ENCODE data around the gene DHRS3.
A peak's percentile ranks its signal among the peaks of the same experiment; 100 is the strongest.
"Not testable (repeated sequence)": the region's sequence is repeated elsewhere in the genome, so short reads cannot be mapped to it uniquely, and the experiment has no call there.

DHRS3 gene

DNA sequence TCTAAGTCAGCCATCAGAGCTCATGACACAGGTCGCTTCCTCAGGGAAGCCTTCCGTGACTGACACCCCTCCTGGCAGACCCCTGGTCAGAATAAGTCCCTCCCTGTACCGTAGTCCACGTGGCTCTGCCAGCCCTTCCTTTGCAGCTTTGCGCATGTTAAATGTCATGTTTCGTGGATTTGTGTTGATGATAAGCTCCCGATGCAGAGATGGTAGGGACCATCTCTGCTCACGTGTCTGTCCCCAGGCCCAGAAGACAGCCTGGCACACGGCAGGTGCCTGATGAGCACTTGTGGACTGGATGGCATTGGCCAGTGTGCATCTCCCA is 75.9 kb downstream of the DHRS3 start:
- H3K4me1 ChIP-seq (ENCODE audit: control insufficient read depth, insufficient read depth, low read length) = peaks cover 15% of the 10 kb centered on the region
- no peaks in the 10 kb centered on the region for H3K36me3 ChIP-seq (ENCODE audit: control insufficient read depth, insufficient read depth, low read length)
- no peaks in the 10 kb centered on the region for H3K27me3 ChIP-seq (ENCODE audit: control insufficient read depth, insufficient read depth, low read length)
- no peak overlapping the region for H3K4me3 ChIP-seq (ENCODE audit: low read depth, low read length)
- H3K27ac ChIP-seq (ENCODE audit: low read depth, low read length) = no peak overlapping the region
- no peaks in the 10 kb centered on the region for H3K9me3 ChIP-seq (ENCODE audit: control insufficient read depth, insufficient read depth, low read length)
- no peak overlapping the region for H3K9ac ChIP-seq (ENCODE audit: low read depth, low read length)

DNA sequence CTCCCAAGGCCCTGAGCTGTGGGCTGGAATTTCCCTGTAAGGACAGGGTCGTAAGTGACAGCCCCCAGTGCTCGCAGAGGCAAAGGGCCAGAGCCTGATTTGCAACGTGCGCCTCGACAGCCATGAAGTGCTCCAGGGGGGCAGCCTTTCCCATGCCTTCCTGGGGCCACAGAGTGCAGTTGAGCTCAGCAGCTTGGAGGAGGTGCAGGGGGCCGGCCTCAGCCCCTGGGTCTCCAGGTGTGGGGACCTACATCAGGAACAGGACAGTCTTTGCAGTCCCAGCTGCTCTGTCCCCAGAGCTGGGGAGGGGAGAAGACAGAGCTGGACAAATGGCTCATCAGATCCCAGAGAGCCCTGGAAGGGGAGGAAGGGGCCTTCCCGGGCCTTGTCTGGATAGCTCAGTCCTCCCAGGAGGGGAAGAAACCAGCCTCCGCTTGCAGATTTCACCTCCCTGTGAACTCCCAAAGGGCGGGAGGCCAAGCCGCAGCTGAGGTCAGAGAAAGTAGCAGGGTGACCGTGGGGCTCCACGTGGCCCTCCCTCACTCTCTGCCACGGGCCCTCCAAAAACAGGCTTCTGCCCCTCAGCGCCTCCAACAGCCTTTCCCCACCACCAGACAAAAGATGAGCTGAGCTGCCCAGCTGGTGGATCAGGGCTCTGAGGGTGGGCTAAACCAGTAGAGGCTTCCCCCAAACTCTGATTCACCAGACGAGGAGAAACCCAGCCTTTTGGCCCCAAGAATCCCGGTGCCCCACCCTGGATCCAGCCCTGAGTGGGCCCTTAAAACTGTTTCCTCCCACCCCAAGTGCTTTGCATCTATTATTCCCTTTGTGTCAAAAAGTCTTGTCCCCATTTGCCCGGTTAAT is 76.5 kb downstream of the DHRS3 start:
- Histone ChIP-seq H3K27ac (ENCODE audit: low read depth, low read length) (no peak overlapping the region), H3K4me3 (ENCODE audit: low read depth, low read length) (no peak overlapping the region), H3K9ac (ENCODE audit: low read depth, low read length) (no peak overlapping the region), H3K4me1 (ENCODE audit: control insufficient read depth, insufficient read depth, low read length) (peaks cover 15% of the 10 kb centered on the region), H3K9me3 (ENCODE audit: control insufficient read depth, insufficient read depth, low read length) (no peaks in the 10 kb centered on the region), H3K27me3 (ENCODE audit: control insufficient read depth, insufficient read depth, low read length) (no peaks in the 10 kb centered on the region), H3K36me3 (ENCODE audit: control insufficient read depth, insufficient read depth, low read length) (no peaks in the 10 kb centered on the region)

DNA sequence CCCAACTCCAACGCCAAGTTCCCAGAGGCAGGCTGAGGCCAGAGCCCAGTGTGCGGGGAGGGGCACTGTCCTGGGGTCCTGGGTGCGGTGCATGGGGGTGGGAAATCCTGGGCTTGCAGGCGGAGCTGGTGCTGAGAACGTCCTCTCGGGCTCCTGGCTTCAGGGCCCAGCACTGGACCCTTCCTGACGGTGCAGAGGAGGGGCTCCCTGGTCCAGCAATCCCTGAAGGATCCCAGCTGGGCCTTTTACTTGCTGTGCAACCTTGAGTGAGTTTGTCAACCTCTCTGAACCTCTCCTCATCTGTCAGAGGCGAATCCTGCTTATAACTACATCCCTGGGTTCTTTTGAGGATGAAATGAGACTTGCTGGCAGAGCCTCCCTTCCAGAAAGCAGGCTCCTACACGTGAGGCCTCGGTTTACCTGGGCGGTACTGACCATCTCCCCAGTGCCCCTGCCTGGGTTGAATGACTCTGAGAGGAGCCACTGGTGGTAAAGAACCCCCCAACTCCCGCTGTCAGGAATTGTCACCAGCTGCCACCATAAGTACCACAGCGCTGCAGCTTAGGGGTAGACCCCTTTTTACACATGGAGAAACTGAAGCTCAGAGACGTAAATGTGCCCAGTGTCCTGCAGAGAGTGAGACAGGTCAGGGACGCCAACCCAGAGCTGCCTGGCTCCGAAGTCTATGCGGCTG is 77.3 kb downstream of the DHRS3 start:
- Histone ChIP-seq H3K4me3 (ENCODE audit: low read depth, low read length) (no peak overlapping the region; the same call in 1 of the 2 replicates), H3K27ac (ENCODE audit: low read depth, low read length) (no peak overlapping the region), H3K36me3 (ENCODE audit: control insufficient read depth, insufficient read depth, low read length) (no peaks in the 10 kb centered on the region), H3K4me1 (ENCODE audit: control insufficient read depth, insufficient read depth, low read length) (peaks cover 15% of the 10 kb centered on the region), H3K9me3 (ENCODE audit: control insufficient read depth, insufficient read depth, low read length) (no peaks in the 10 kb centered on the region), H3K9ac (ENCODE audit: low read depth, low read length) (no peak overlapping the region), H3K27me3 (ENCODE audit: control insufficient read depth, insufficient read depth, low read length) (no peaks in the 10 kb centered on the region)

DNA sequence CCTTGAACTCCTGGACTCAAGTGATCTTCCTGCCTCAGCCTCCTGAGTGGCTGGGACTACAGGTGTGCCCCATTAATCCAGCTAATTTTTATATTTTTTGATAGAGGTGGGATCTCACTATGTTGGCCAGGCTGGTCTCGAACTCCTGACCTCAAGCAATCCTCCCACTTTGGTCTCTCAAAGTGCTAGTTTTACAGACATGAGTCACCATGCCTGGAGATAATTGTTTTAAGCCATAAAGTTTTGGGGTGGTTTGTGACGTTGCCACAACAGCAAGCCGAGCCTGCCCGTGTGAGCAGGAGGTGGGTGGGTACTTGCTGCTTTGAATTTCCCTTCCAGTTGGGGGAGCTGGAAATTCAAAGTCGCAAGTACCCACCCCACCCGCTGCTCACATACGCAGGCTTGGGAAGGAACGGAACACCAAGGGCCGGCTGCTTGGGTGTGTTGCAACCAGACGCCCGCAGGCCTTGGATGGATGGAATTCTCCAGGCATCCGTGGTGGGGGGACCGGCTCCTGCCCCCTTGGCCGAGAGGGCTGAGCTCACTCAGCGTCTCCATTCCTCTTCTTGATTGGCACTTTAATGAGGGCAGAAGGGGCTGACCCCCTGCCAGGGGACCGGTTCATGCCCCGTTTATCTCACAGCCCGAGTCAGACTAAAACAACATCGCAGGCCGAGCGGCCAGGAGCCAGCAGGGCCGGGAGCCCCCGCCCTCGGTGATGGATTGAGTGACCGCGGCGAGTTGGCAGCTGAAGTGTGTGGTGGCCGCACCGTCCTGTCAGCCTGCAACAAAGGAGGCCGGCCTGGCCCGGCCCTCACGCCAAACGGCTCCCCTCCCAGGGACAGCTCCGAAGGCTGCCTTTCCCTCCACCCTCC is 78.1 kb downstream of the DHRS3 start:
- H3K9ac ChIP-seq (ENCODE audit: low read depth, low read length) = no peak overlapping the region
- H3K4me1 ChIP-seq (ENCODE audit: control insufficient read depth, insufficient read depth, low read length) = peaks cover 15% of the 10 kb centered on the region
- no peaks in the 10 kb centered on the region for H3K36me3 ChIP-seq (ENCODE audit: control insufficient read depth, insufficient read depth, low read length)
- H3K27me3 ChIP-seq (ENCODE audit: control insufficient read depth, insufficient read depth, low read length) = no peaks in the 10 kb centered on the region
- H3K9me3 ChIP-seq (ENCODE audit: control insufficient read depth, insufficient read depth, low read length) = no peaks in the 10 kb centered on the region
- H3K4me3 ChIP-seq (ENCODE audit: low read depth, low read length) = peak overlapping the region; percentile 37; the same call in 1 of the 2 replicates
- H3K27ac ChIP-seq (ENCODE audit: low read depth, low read length) = no peak overlapping the region

DNA sequence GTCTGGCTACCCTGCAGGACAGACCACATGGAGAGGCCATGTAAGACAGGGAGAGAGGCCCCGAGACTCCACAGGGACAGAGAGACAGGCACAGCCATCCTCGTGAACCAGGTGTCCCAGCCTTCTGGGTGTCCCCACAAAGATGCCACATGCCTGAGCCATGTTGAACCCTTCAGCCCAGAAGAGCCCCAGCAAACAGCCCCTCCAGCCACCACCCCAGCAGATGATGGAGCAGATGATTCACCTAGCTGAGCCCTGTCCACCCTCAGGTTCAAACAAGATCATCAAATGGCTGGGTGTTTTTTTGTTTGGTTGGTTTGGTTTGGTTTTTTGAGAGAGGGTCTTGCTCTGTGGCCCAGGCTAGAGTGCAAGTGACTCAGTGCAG is 78.7 kb downstream of the DHRS3 start:
- Histone ChIP-seq H3K4me1 (ENCODE audit: control insufficient read depth, insufficient read depth, low read length) (peaks cover 15% of the 10 kb centered on the region), H3K27me3 (ENCODE audit: control insufficient read depth, insufficient read depth, low read length) (no peaks in the 10 kb centered on the region), H3K36me3 (ENCODE audit: control insufficient read depth, insufficient read depth, low read length) (no peaks in the 10 kb centered on the region), H3K4me3 (ENCODE audit: low read depth, low read length) (no peak overlapping the region), H3K9ac (ENCODE audit: low read depth, low read length) (no peak overlapping the region), H3K27ac (ENCODE audit: low read depth, low read length) (no peak overlapping the region), H3K9me3 (ENCODE audit: control insufficient read depth, insufficient read depth, low read length) (no peaks in the 10 kb centered on the region)

DNA sequence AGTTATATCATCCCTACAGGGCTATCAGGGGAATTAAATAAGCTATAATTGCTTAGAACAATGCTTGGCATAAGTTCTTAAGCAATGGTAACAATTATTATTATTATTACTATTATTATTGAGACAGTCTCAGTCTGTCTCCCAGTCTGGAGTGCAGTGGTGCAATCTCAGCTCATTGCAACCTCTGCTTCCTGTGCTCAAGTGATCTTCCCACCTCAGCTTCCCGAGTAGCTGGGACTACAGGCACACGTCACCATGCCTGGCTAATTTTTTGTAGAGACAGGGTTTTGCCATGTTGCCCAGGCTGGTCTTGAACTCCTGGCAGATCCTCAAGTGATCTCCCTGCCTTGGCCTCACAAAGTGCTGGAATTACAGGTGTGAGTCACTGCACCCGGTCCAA is 79.5 kb downstream of the DHRS3 start:
- H3K36me3 ChIP-seq (ENCODE audit: control insufficient read depth, insufficient read depth, low read length); H3K27ac ChIP-seq (ENCODE audit: low read depth, low read length); H3K9me3 ChIP-seq (ENCODE audit: control insufficient read depth, insufficient read depth, low read length); H3K9ac ChIP-seq (ENCODE audit: low read depth, low read length); H3K27me3 ChIP-seq (ENCODE audit: control insufficient read depth, insufficient read depth, low read length); H3K4me3 ChIP-seq (ENCODE audit: low read depth, low read length): not testable (repeated sequence)
- H3K4me1 ChIP-seq (ENCODE audit: control insufficient read depth, insufficient read depth, low read length) = peaks cover 15% of the 10 kb centered on the region

DNA sequence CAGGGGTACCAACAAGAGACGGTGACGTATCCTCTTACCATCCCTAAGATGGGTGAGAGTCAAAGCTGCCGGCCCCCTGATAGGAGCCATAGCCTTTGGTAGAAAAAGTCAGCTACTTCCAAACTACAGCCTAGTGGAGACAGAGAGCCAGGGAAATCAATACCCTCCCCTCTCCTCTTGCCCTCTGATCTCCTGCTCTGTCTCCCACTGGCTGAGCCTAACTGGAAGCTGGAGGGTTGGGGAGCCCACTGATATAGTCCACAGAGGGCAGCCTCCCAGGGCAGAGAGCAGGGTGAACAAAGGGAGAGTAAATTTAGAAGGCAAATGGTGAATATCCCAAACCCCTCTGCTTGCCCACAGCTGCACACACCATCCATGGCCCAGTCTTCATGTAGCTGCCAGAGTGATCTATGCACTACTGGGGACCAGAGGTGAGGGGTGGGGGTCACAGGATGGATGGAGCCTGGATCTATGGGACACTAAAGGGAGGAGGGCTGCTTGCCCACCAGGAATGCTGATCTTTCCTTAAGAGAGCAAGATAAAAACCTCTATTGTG is 80.0 kb downstream of the DHRS3 start:
- Histone ChIP-seq H3K9me3 (ENCODE audit: control insufficient read depth, insufficient read depth, low read length) (no peaks in the 10 kb centered on the region), H3K4me1 (ENCODE audit: control insufficient read depth, insufficient read depth, low read length) (peaks cover 15% of the 10 kb centered on the region), H3K9ac (ENCODE audit: low read depth, low read length) (no peak overlapping the region), H3K27ac (ENCODE audit: low read depth, low read length) (no peak overlapping the region), H3K27me3 (ENCODE audit: control insufficient read depth, insufficient read depth, low read length) (no peaks in the 10 kb centered on the region), H3K4me3 (ENCODE audit: low read depth, low read length) (no peak overlapping the region), H3K36me3 (ENCODE audit: control insufficient read depth, insufficient read depth, low read length) (no peaks in the 10 kb centered on the region)

DNA sequence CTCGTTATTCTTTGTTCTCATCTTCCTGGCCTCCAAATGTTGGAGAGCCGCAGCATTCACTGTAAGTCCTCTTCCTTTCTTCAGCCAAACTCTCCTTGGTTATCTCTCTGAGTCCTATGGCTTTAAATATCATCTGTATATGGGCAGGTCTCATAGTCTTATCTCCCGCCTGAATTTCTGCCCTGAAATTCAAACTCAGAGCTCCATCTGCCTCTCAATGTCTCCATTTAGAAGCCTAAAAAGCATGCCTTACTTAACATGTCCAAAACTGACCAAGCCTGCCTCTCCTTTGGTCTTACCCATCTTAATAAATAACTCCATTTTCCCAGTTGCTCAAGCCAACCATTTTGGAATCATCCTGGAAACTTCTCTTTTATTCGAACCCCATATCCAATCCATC is 80.7 kb downstream of the DHRS3 start:
- Histone ChIP-seq H3K36me3 (ENCODE audit: control insufficient read depth, insufficient read depth, low read length) (no peaks in the 10 kb centered on the region), H3K27ac (ENCODE audit: low read depth, low read length) (no peak overlapping the region), H3K4me1 (ENCODE audit: control insufficient read depth, insufficient read depth, low read length) (peaks cover 15% of the 10 kb centered on the region), H3K9ac (ENCODE audit: low read depth, low read length) (no peak overlapping the region), H3K9me3 (ENCODE audit: control insufficient read depth, insufficient read depth, low read length) (no peaks in the 10 kb centered on the region), H3K27me3 (ENCODE audit: control insufficient read depth, insufficient read depth, low read length) (no peaks in the 10 kb centered on the region), H3K4me3 (ENCODE audit: low read depth, low read length) (no peak overlapping the region)

DNA sequence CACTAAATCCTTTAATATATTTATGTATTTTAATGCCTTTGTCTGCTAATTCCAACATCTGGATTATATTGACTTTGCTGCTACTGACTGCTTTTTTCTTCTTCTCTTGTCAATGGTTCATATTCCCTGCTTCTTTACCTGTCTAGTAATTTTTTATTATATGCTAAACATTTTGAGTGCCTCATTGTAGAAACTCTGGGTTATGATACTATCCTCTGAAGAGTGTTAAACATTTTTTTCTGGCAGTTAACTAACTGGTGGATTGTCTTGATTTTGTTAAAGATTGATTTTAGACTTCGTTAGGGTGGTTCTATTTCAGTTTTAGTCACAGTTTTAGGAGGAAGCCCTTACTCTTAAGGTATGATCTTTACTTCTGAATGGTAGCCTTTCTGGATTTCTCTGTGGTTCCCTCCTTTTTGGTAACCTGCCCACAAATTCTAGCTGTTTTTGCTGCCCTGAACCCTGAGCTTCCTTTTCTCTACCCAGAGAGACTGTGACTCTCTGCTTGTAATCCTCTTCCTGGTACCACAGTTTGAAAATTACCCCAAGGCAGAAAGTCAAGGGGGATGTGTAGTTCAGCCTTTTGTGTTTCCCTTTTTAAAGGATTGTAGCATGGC is 81.9 kb downstream of the DHRS3 start:
- Histone ChIP-seq H3K36me3 (ENCODE audit: control insufficient read depth, insufficient read depth, low read length) (no peaks in the 10 kb centered on the region), H3K9ac (ENCODE audit: low read depth, low read length) (no peak overlapping the region), H3K27ac (ENCODE audit: low read depth, low read length) (no peak overlapping the region), H3K27me3 (ENCODE audit: control insufficient read depth, insufficient read depth, low read length) (no peaks in the 10 kb centered on the region), H3K9me3 (ENCODE audit: control insufficient read depth, insufficient read depth, low read length) (no peaks in the 10 kb centered on the region), H3K4me3 (ENCODE audit: low read depth, low read length) (no peak overlapping the region), H3K4me1 (ENCODE audit: control insufficient read depth, insufficient read depth, low read length) (peaks cover 10% of the 10 kb centered on the region)

DNA sequence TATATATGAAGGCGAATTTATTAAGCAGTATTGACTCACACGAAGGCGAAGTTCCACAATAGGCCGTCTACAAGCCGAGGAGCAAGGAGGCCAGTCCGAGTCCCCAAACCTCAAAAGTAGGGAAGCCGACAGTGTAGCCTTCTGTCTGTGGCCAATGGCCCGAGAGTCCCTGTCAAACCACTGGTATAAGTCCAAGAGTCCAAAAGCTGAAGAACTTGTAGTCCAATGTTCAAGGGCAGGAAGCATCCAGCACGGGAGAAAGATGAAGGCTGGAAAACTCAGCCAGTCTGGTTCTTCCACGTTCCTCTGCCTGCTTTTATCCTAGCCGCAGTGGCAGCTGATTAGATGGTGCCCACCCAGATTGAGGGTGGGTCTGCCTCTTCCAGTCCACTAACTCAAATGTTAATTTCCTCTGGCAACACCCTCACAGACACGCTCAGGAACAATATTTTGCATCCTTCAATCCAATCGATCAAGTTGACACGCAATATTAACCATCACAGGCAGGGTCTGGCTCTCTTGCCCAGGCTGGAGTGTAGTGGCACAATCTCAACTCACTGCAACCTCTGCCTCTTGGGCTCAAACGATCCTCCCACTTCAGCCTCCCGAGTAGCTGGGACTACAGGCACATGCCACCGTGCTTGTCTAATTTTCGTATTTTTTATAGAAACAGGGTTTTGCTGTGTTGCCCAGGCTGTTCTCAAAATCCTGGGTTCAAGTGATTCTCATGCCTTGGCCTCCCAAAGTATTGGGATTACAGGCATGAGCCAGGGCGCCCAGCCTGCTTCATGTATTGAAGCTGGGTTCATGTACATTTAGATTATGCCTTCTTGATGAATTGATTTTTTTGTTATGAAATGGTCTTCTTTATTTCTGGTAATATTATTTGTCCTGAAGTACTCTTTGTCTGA is 85.3 kb downstream of the DHRS3 start:
- Histone ChIP-seq H3K27ac (ENCODE audit: low read depth, low read length) (no peak overlapping the region), H3K9me3 (ENCODE audit: control insufficient read depth, insufficient read depth, low read length) (no peaks in the 10 kb centered on the region), H3K4me3 (ENCODE audit: low read depth, low read length) (no peak overlapping the region), H3K4me1 (ENCODE audit: control insufficient read depth, insufficient read depth, low read length) (no peaks in the 10 kb centered on the region), H3K9ac (ENCODE audit: low read depth, low read length) (no peak overlapping the region), H3K36me3 (ENCODE audit: control insufficient read depth, insufficient read depth, low read length) (no peaks in the 10 kb centered on the region), H3K27me3 (ENCODE audit: control insufficient read depth, insufficient read depth, low read length) (no peaks in the 10 kb centered on the region)
